GM10266 (cell line): ENCODE measurements around the gene WDR87.

Experiments used
- DNase-seq: peaks from one replicate; pipeline ENCODE4 v3.0.0; 2012; ENCODE audit errors: extremely low spot score
- CTCF ChIP-seq: IDR thresholded peaks from 2 replicates; pipeline ENCODE4 v1.5.1; 2012; ENCODE audit warnings: mild to moderate bottlenecking, low read depth; ENCODE audit not compliant: control insufficient read depth, insufficient read depth; ENCODE audit errors: missing control alignments

WDR87 gene

GRCh38 chr19:37864501-37864900 is 41.9 kb downstream of the WDR87 start:
- DNase-seq = no peak
- TF ChIP-seq CTCF = no peak

- TF ChIP-seq CTCF = no peak
- DNase-seq = no peak
These were observed 51.3 kb downstream of the WDR87 start for GRCh38 chr19:37855098-37855497.

- DNase-seq = no peak
These were observed 60.5 kb downstream of the WDR87 start for GRCh38 chr19:37845932-37846331.

More at GRCh38 chr19:37845932-37846331, 60.5 kb downstream of the WDR87 start:
- TF ChIP-seq CTCF = no peak
